Activated naive CD4-positive, alpha-beta T cell treated with anti-CD3 and anti-CD28 coated beads for 36 hours (primary cell): ENCODE measurements around the gene GPR173. TPM values are rescaled to one million over a fixed set of nuclear protein-coding genes. Genes with fewer than 3 reads are reported as not detected.

ENCODE experiments used
- total RNA-seq, 2 experiments: library from RNA; stranded (reverse); gene quantifications; one replicate each; pipeline ENCODE4 v1.2.3, GENCODE V29; 2021

Gene GPR173
- total RNA-seq, 2 experiments from 2014 or later = 0.05 TPM; not detected in 1

Other genes starting within 250 kb of the GPR173 start
- gene XAGE5, start 237.5 kb upstream of the GPR173 start, total RNA-seq = not detected
- not detected for gene XAGE3, start 180.7 kb upstream of the GPR173 start, total RNA-seq
- 10 to 100 TPM; 12.6 to 13.5 TPM for gene FAM156B, start 151.5 kb upstream of the GPR173 start, total RNA-seq
- 10 to 100 TPM; 17.9 to 19.7 TPM for gene FAM156A, start 90.3 kb upstream of the GPR173 start, total RNA-seq
- 10 to 100 TPM; 72.2 to 74.4 TPM for gene TSPYL2, start 33.6 kb downstream of the GPR173 start, total RNA-seq
- gene KANTR, start 45.4 kb downstream of the GPR173 start, total RNA-seq = 1 to 10 TPM; 7.5 to 9.2 TPM
- gene KDM5C, start 176.4 kb downstream of the GPR173 start, total RNA-seq = 10 to 100 TPM; 67.4 to 68.2 TPM
- under 1 TPM; 0.20 to 0.48 TPM for gene IQSEC2, start 232.8 kb downstream of the GPR173 start, total RNA-seq